HG02840 (cell line): ENCODE results near the gene SURF4.
"Not testable (repeated sequence)": the region's sequence is repeated elsewhere in the genome, so short reads cannot be mapped to it uniquely, and the experiment has no call there.

Experiments
- ATAC-seq: cut with Tn5 transposase; IDR thresholded peaks from one replicate; pipeline ENCODE4 v1.9.1; 2021; ENCODE audit warnings: mild to moderate bottlenecking, moderate library complexity, moderate number of reproducible peaks; ENCODE audit not compliant: unreplicated experiment, low FRiP score

The SURF4 gene

DNA sequence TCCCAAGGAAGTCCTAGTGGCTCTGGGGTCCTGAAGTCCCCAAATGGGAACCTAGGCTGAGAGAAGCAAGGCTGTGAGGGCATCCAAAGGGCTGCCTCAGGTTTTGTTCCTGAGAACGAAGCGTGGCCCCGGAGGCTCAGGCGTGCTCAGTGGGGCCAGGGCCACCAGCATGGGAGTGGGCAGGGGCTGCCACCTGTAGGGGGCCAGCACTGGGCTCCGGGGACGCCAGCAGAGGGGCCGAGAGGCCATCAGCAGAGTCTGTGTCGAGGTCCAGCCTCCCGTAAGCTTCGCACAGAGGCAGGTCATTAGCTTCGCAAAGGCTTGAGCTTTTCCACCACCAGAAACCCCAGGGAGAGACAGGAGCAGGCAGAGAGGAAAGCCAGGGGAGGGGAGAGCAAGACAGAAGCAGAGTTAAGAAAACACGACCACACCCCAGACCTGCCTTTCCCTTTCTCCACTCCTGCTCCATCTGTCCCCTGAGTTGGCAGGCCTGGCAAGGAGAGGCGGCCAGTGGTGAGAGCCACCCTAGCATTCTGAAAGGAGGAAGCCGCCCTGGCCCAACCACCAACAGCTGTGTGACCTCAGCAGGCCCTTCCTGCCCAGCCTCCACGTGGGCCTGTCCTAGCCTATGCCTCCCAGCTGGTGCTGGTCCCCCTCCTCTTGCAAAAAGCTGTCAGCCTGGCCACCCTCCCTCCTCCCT is 34.3 kb downstream of the SURF4 start:
- ATAC-seq, result no peak

DNA sequence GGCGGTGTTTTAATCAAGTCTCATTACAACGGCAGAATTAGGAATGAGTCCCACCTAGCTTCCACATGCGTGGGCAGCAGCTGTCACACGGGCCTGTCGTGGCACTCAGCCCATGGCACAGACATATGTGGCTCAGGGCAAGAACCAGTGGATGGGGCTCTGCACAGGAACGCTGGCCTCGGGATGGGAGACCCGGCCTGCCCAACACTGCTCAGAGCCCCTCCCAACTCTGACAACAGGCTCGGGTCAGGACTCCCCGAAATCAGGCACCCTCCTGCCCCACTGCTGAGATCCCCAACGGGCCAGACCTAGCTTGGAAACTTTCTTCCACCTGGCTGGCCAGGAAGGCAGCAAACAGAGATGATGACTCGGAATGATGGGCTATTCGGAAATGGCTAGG is 34.9 kb downstream of the SURF4 start:
- no peak for ATAC-seq

DNA sequence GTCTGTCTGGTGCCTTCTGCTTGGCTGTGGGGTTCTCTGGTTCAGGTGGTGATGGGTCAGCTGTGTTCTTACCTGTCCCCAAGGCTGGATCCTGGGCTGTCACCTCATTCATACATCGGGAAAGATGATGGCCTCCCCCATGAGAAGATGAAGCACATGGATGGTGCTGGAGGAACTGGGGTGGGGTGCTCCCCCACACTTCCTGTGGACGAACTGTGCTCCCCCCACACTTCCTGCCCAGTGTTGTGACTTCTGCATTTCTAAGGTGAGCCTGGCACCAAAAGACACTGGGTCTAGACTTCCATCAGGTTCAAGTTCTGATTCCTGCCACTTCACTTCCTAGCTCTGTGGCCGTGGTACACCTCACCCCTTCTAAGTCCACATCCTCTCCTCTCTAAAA is 35.6 kb downstream of the SURF4 start:
- no peak for ATAC-seq

DNA sequence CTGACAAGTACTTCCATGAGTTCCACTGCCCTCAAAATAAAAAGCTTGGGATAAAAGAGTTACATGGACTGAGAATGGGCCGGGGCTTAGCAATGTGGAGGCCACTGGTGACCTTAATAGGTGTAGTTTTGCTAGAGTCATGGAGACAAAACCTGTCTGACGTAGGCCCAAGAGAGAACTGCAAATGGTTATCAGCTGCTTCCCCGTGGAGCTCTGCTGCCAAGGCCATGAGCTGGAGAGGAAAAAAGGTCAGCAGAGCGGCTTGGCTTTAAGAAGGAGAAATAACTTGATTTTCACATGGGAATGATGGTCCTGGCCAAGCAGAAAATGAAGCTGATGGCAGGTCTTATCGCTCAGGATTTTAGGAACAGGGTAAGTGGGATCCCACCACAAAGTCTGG is 36.2 kb downstream of the SURF4 start:
- ATAC-seq, result no peak

DNA sequence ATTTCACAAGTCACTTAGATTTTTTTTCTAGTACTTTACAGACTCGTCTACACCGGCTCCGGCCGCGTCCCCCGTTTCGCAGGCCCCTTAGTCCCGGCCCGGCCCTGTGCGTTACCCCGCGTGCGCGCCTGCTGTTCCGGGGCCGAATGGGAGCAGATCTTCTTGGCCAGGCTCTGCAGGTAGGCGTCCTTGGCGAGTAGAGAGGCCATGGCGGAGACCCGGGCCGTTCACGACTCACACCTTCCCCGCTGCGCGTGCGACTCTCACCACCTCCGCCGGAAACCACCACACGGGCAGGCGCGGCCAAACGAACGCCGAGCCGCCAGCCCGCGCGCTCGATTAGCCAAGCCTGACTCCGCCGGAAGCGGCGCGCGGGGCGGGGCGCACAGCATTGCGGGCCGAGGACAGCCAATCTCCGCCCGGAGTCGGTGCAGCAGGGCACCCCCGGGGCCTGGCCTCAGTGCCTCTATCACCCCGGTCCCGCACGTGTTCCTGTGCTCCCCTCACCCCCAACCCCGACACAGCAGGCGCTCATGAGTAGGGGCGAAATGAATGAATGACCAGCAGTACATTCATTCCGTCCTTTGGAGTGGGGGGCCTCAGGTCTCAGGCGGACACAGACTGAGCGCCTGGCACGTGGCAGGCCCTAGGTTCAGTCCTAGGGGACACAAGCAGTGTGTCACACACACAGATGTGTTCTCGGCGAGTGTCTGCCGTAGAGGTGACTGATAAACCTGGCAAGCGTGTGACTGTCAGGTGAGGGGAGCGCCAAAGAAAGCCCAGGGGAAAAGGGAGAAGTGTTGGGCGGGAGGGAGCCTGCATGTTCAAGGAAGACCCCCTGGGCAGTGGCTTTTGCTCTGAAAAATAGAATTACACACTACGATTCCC is 39.7 kb downstream of the SURF4 start, which contains the start of gene SURF6:
Gene SURF6, minus strand, starts transcription at position 265 of the 888 bp plus-strand sequence. Its CDS starts 56 bp downstream, at position 209.
- ATAC-seq, result peak; percentile 68

DNA sequence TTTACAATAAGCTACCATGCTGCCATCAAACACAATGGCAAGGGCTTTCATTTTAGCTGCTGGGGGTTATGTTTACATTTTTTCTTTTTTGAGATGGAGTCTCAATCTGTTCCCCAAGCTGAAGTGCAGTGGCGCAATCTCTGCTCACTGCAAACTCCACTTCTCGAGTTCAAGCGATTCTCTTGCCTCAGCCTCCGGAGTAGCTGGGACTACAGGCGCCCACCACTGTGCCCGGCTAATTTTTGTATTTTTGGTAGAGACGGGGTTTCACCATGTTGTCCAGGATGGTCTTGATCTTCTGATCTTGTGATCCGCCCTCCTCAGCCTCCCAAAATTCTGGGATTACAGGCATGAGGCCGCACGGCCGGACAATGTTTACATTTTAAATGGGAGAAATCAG is 41.0 kb downstream of the SURF4 start:
- ATAC-seq, result not testable (repeated sequence)

DNA sequence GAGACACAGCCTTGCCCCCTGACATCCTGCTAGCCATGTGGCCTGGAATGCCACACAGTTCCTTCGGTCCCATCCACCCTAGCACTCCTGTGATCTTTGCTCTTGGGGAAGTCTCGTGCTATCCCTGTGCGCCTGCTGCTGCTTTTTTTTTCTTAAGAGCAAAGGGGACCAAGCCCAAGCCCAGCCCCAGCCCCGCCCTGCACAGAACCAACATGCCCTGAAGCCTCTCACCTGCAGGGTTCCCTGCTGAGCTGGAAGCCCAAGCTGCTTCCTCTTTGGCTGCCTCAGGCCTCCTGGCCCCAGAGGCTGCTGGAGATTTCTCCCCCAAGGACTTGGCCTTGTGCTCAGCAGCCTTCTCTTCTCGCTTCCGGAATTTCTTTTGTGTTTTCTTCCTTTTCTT is 41.7 kb downstream of the SURF4 start:
- no peak for ATAC-seq

DNA sequence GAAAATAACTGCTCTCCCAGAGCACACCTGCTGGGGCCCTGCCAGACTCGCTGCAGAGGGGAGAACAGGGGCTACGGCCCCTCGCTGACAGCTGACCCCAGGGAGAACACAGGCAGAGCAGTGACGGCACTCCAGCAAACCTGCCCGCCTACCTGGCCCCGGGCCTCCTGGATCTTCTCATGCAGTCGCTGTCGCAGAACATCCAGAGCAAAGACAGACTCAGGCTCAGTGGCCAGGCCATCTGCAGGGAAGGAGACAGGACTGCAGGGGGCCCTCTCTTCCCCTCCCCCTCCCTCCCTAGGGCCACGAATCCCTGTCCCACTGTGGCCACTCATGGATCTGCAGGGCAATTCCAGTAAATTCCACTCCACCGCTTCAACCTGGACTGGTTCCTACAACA is 42.3 kb downstream of the SURF4 start:
- no peak for ATAC-seq

DNA sequence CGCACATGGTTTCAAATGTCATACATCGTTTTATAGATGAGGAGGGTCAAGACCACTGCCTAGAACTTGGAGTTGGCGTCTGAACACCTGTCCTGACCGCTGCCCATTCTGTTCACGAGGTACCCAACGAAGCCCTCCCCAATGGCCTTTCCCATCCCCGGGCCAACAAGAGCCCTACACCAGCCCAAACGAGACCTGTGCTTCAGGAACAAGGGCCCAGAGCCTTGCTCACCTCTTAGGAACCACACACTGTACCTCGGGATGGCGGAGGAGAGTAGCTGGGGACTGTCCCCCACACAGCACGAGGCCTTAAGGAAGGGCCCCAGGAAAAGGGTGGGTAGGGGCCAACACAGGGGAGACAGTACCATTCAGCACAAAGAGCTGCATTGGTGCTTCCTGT is 42.8 kb downstream of the SURF4 start:
- no peak for ATAC-seq

DNA sequence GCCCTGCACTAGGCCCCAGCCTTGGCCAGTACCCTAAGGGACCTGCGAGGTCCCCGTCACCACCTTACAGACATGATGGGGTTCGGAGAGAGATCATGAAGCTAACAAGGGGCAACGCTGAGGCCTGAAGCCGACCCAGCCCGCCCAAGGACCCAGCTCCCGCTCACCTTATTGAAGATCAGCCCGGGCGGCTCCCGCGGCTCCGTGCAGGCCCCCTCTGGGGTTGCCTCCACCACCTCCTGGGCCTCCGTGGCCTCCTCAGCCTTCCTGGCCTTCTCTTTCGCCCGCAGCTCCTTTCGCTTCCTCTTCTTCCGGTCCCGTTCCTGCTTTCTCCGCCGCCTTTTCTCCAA is 43.5 kb downstream of the SURF4 start:
- no peak for ATAC-seq

DNA sequence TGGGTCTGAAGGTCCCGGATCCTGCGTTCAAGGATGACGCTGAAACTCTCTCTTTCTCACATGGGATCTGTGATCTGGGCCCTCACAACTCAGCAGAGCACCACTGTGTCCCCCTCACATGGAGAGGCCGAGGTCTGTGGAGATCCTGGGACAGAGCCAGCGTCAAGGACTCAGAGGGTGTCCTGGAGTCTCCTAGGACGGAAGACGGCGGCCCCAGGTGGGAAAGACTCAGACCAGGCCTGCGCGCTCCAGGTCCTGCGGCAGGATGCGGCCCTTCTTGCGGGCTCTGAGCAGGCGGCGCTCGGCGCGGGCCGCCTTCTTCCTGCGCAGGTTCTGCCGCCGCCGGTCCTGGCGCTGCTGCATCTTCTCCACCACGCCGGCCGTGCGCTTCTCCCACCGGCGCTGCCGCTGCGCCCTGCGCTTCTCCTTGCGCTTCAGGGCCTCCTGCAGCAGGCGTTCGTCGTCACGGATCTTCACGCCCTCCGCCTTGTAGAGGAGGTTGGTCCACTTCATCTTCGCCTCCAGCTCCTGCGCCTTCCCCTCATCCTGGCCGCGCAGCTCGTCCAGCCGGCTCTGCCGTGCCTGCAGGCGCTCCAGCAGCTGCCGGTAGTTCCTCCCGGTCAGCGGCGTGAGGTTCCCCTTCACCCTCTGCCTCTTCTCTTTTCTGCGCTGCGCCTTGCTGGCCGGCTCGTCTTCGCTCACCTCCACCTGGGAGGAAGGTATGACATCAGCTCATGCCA is 44.0 kb downstream of the SURF4 start:
- no peak for ATAC-seq

DNA sequence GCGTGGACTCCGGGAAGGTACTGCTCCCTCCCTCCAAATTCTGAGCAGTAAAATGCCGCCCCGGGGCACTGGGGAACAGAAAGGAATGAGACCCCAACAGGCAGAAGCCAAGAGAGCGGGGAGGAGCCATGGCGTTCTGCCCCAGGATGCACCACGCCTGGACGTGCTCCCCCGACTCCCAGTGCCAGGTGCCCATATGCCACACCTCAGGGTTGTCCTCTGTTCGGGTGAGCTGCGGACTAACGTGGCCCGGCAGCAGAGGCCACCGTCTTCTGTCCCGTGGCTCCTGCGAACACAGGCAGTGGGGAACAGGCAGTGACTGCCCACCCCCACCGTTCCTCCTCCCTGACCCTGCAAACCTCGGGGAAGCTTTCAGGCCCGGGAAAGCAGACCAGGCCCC is 44.6 kb downstream of the SURF4 start:
- ATAC-seq, result no peak

DNA sequence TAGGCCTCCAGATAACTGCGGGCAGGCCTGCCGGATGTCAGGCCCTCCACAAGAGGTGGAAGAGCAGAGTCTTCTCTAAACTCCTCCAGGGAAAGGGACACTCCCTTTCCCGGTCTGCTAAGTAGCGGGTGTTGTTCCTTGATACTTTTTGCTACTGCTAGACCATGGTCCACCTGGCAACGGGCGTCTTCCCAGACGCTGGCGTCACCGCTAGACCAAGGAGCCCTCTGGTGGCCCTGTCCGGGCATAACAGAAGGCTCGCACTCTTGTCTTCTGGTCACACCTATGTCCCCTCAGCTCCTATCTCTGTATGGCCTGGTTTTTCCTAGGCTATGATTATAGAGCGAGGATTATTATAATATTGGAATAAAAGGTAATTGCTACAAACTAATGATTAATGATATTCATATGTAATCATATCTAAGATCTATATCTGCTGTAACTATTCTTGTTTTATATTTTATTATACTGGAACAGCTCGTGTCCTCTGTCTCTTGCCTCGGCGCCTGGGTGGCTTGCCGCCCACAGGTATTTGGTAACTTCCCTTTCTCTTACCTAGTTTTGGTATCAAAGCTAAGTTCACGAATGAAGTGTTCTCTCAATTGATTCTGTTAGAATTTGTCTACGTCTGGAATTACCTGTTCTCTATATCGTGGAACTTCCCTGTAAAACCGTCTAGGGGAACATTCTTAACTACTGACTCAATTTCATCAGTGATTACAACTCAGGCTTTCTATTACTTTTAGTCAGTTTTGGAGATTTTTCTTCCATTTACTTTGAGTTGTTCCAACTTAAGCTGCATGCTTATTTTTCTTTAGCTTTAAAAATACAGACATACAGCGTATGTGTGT is 46.3 kb downstream of the SURF4 start:
- not testable (repeated sequence) for ATAC-seq

DNA sequence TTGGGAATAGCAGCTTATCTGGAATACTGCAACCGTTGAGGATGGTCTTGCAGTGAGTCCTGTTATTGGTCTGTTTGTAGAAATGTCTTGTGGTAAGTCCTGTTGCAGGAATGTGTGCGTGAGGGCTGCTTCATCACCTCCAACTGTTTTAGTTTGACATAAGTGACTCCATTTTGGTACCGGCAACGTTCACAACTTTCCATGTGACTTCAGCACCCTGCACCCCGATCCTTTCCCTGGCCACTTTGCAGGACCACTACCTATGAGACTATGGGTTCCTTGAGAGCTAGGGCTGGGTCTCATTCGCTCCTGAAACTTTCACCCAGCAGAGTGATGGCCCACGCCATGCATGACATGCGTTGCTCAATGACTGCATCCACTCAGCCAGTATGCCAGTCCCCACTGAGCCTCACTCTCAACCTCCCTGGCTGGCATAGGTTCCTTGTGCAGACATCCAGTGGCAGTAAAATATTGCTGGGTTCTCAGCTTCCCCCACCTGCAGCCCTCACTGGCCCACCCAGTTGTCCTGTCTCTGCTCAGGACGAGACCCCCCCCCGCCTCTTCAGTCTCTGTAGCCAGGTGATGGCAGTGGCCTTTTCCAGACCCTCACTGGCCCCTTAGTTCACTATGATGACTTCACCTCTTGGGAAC is 47.9 kb downstream of the SURF4 start:
- no peak for ATAC-seq

DNA sequence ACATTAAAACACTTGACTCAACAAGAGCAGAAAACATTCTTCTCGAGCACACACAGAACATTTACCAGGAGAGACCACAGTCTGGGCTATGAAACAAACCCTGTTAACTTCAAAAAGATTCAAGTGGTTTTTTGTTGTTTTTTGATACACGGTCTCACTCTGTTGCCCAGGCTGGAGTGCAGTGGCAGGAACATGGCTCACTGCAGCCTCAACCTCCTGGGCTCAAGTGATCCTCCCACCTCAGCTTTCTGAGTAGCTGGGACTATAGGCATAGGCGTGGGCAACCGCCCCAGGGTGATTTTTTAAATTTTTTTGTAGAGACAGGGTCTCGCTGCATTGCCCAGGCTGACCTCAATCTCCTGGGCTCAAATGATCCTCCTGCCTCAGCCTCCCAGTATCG is 48.8 kb downstream of the SURF4 start:
- ATAC-seq, result not testable (repeated sequence)

DNA sequence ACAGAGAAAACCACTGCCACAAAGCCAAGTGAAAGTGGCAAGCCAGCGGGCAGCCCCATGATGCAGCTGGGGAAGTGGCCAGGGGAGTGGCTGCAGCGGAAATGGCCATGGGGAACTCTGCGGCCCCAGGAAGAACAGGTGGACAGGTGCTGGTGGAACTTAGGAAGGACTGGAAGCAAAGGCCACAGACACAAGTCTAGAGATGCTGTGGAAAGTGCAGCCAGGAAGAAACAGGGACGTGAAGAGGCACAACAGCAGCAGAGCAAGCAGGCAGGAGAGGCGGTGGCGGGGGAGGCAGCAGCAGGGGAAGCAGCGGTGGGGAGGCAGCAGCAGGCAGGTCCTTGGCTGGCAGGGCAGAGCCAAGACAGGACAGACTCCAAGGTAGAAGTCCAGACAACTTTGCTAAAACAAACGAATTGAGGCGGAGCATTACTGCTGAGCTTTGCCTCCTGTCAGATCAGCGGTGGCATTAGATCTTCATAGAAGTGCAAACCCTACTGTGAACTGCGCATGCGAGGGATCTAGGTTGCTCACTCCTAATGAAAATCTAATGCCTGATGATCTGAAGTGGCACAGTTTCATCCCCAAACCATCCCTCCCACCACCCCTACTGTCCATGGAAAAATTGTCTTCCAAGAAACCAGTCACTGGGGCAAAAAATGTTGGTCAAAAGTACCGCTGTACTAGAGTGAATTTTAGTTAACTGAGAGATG is 51.7 kb downstream of the SURF4 start:
- no peak for ATAC-seq

DNA sequence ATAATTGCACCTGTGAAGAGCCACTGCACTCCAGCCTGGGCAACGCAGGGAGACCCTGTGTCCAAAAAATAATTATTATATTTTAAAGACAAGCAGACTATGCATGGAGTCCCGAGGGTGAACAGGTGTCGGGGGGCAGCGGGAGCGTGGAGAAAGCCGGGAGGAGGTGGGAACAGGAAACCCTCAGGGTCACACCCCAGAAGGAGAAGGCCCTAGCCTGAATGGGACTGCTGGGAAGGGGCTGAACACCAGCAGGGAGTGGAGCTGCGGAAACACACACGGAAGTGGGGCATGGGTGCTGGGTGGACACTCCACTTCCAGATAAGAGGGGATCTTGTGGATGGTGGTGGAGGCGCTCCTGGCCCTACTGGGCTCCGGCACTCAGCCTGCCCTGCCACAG is 52.6 kb downstream of the SURF4 start:
- ATAC-seq, result no peak

DNA sequence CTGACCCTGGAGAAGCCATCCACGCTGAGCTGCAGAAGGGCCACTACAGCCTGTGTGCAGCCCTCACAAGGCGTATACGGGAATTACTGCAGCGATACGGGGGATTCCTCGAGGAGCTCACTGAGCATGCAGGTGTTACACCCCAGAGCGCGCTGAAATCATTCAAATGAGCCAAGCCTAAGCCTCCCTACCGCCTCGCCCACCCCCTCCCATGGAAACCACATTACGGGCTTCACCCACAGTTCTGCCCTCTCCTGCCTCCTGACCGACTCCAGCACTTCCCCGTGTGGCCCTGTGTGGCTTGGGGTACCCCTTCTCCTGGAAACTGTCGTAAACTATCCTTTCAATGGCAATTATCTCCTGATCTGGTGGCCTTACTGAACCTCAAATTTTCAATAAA is 53.2 kb downstream of the SURF4 start:
- ATAC-seq, result no peak

DNA sequence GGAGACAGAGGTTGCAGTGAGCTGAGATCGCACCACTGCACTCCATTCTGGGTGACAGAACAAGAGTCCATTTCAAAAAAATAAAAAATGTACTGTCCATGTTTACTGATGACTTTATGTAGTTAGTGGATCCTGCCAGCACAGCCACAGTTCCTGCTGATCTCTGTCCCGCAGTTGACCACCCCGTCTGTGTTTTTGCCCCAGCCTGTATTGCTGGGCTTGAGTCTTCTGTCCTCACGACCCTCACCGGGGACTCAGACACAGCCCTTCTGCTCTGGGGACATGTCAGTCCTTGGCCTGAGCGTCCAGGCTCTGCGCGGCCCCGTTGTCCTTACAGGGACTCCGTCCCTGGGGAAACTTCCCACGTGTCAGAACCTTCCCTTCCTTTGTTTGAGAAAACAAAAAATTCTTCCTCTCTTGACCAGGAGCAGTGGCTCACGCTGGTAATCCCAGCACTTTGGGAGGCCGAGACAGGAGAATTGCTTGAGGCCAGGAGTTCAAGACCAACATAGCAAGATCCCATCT is 54.4 kb downstream of the SURF4 start:
- no peak for ATAC-seq
